ENCODE results near the gene COPG2. TPM values are rescaled to one million over a fixed set of nuclear protein-coding genes. Genes with fewer than 3 reads are reported as not detected.

COPG2 gene
- total RNA-seq, 1 experiment from 2014 or later: 77.7 TPM

- Histone ChIP-seq H4K5ac (ENCODE audit: insufficient read length, low read depth, low read length) (no peak overlapping the region), H2AFZ (ENCODE audit: low read length) (no peak overlapping the region), H3K56ac (ENCODE audit: insufficient read length, low read depth, low read length) (no peak overlapping the region), H3K79me1 (ENCODE audit: insufficient read depth, low read depth, low read length, poor library complexity, severe bottlenecking) (no peaks in the 10 kb centered on the region), H3K27ac (ENCODE audit: insufficient read length, low read depth, low read length) (no peak overlapping the region), H2BK120ac (ENCODE audit: low read depth, low read length, poor library complexity, severe bottlenecking) (no peak overlapping the region), H3K23ac (ENCODE audit: insufficient read length, low read depth, low read length) (no peak overlapping the region), H3T11ph (ENCODE audit: low read length) (no peak overlapping the region), H3K4me1 (ENCODE audit: insufficient read depth, low read length) (no peaks in the 10 kb centered on the region), H3K14ac (ENCODE audit: insufficient read depth, low read length) (no peak overlapping the region), H3K79me2 (ENCODE audit: insufficient read depth, low read length) (no peaks in the 10 kb centered on the region), H3K23me2 (ENCODE audit: insufficient read length, low read depth, low read length, poor library complexity, severe bottlenecking) (no peaks in the 10 kb centered on the region), H3K27me3 (ENCODE audit: insufficient read depth, low read length) (no peaks in the 10 kb centered on the region), H4K8ac (replicated peaks; ENCODE audit: insufficient read length, low read depth, low read length) (no peak overlapping the region), H3K9me3 (ENCODE audit: control insufficient read depth, low read depth, low read length) (no peaks in the 10 kb centered on the region), H4K91ac (ENCODE audit: insufficient read length, low read depth, low read length) (no peak overlapping the region), H2AK5ac (ENCODE audit: insufficient read length, low read length) (no peak overlapping the region), H3K4ac (ENCODE audit: low read depth, low read length) (no peak overlapping the region), H3K18ac (ENCODE audit: insufficient read length, low read depth, low read length) (no peak overlapping the region), H4K20me1 (ENCODE audit: control insufficient read depth, insufficient read depth, insufficient read length) (no peaks in the 10 kb centered on the region), H3K4me2 (ENCODE audit: insufficient read depth, insufficient read length, low read length) (no peak overlapping the region), H2BK15ac (ENCODE audit: low read depth, low read length) (no peak overlapping the region), H2BK20ac (ENCODE audit: low read depth, low read length, poor library complexity, severe bottlenecking) (no peak overlapping the region), H2BK12ac (ENCODE audit: insufficient read length, low read depth, low read length) (no peak overlapping the region), H3K9ac (ENCODE audit: extremely low read depth, insufficient read length, low read length) (no peak overlapping the region), H2BK5ac (ENCODE audit: insufficient read length, low read length) (no peak overlapping the region)
- no peak for TF ChIP-seq CTCF (conservative IDR thresholded peaks at IDR 0.05)
- DNase-seq: no peak
- Mint-ChIP-seq H3K27ac (no peak overlapping the region), H3K4me1 (no peaks in the 10 kb centered on the region), H3K36me3 (ENCODE audit: insufficient read depth in 1 of 3, low read depth in 3 of 3) (no peaks in the 10 kb centered on the region), H3K4me3 (no peak overlapping the region), H3K27me3 (ENCODE audit: low read depth) (no peaks in the 10 kb centered on the region), H3K9me3 (peaks cover 0 to 3% of the 10 kb centered on the region in 2 experiments; a peak in 2 of 5 replicates)
- no CpG with 5 or more reads among the region's 2 CpGs for WGBS (ENCODE audit: extremely low coverage, insufficient read length, low lambda C conversion rate)
Observed at GRCh38 chr7:130697820-130698219, 29.3 kb upstream of the COPG2 start.
